Measurements from ENCODE around the gene RAMP1.

DNA sequence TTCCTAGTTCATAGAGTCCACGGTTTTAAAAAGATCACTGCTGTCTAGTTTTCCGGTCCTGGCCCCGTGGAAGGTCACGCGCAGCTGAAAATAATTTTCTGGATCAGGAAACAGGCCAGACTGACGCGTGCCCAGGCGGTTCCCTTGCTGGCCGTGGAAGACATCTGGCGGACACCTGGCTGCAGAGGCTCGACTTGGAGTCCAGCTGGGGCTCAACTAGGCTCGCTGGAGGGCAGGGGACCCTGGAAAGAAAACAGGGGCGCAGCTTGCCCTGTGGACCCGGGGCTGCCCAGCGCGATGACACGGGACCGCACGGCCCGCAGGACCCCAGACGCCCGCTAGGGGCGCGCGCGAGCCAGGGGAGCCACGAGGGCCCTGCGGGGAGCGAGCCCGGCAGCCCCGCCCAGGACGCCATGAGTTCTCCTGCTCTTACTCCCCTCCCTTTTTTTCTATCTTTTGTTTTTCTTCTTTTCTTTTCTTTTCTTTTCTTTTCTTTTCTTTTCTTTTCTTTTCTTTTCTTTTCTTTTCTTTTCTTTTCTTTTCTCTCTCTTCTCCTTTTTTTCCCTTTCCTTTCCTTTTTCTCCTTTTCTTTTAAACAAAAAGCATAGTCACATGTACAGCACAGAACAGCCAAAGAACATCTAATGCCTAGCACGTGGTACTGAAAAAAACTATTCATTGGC lies 64.2 kb downstream of the RAMP1 start:
- TF ChIP-seq CTCF (conservative IDR thresholded peaks at IDR 0.05; ENCODE audit: low read length) = no peak; the same call in 1 of the 2 replicates
- no peak for TF ChIP-seq EZH2phosphoT487 (IDR thresholded peaks at IDR 0.05; ENCODE audit: borderline replicate concordance)
